AG04450 (cell line): ENCODE data around the gene HDHD2. TPM values are rescaled to one million over a fixed set of nuclear protein-coding genes. Genes with fewer than 3 reads are reported as not detected.

Experiments used
- CTCF ChIA-PET: fragments of 300-600, 350-600 bp; formaldehyde crosslinking; extraction: SDS; loops from one replicate; lab custom pipeline; 2022; ENCODE audit warnings: antibody characterized with exemption, inconsistent platforms; lab: Charles Lee
- POLR2A ChIA-PET: fragments of 350-600 bp; formaldehyde crosslinking; extraction: SDS; loops from one replicate; lab custom pipeline; 2021; ENCODE audit warnings: antibody characterized with exemption, inconsistent platforms; lab: Yijun Ruan, JAX
- DNase-seq: peaks from one replicate; pipeline ENCODE4 v3.0.0-alpha.2; 2011; ENCODE audit warnings: low read depth, low spot score
- H3K27ac ChIP-seq: one replicate; pipeline ENCODE4 v1.5.1; 2012; ENCODE audit warnings: low read depth, low read length, control low read depth
- H3K27me3 ChIP-seq: one replicate; pipeline ENCODE4 v1.6.0; 2012; ENCODE audit warnings: low read length; ENCODE audit not compliant: control insufficient read depth, insufficient read depth
- H3K4me3 ChIP-seq: 2 replicates; pipeline ENCODE4 v1.5.1; 2011; ENCODE audit warnings: mild to moderate bottlenecking, low read depth, low read length, control low read depth
- H3K9me3 ChIP-seq: 2 replicates; pipeline ENCODE4 v1.5.1; 2012; ENCODE audit warnings: low read length; ENCODE audit not compliant: control insufficient read depth, insufficient read depth
- polyA plus RNA-seq: library from polyadenylated mRNA; depleted of rRNA; stranded (reverse); fragments of >200 nt; gene quantifications from 2 replicates; pipeline ENCODE4 v1.2.3, GENCODE V29; 2011
- TF ChIP-seq, protein P1 (sequence below): IDR thresholded peaks from 2 replicates; pipeline ENCODE4 v1.5.1; 2011; ENCODE audit warnings: low read depth, low read length, control low read depth, inconsistent platforms

HDHD2 gene
- polyA plus RNA-seq, 1 experiment = 18.5 TPM

DNA sequence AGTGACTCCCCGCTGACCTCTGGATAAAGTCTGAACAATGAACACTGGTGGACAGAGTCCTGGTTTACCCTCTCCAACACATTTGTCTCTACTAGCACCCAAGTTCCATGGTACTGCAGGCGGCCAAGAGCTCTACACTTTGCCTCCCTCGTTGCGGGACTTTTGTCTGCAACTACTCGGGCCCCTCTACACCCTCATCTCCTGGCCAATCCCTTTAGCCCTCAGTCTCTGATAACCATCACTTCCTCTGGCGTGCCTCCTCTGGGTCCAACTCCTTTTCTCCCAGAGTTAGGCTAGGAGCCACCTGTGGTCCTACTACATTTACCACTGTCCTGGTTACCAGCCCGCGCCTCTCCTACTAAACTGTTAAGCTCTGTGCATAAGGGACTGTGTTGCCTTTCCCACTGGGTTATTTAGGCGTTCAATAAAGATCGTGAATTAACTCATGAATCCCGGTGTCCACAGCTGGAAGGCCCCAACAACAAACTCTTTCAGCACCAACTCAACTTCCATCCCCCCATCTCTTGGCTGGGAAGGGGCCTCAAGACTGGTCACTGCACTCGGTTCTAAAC is 757 bp downstream of the HDHD2 start:
- Histone ChIP-seq H3K27ac (peak overlapping the region; percentile 93), H3K9me3 (no peaks in the 10 kb centered on the region; the same call in 1 of the 2 replicates), H3K27me3 (no peaks in the 10 kb centered on the region), H3K4me3 (peak overlapping the region; percentile 87)
- CTCF ChIA-PET = interaction anchor here (0.6 to 2.1 kb wide), 3 partner anchors 11 to 599 kb away, joined by 4 to 6 read pairs (median 5); no protein-coding TSS in a partner anchor
- DNase-seq = no peak
- POLR2A ChIA-PET = interaction anchor here (0.7 to 1.5 kb wide), 7 partner anchors 10 to 782 kb away, joined by 3 to 4 read pairs (median 4); no protein-coding TSS in a partner anchor
- TF ChIP-seq, protein P1, sequence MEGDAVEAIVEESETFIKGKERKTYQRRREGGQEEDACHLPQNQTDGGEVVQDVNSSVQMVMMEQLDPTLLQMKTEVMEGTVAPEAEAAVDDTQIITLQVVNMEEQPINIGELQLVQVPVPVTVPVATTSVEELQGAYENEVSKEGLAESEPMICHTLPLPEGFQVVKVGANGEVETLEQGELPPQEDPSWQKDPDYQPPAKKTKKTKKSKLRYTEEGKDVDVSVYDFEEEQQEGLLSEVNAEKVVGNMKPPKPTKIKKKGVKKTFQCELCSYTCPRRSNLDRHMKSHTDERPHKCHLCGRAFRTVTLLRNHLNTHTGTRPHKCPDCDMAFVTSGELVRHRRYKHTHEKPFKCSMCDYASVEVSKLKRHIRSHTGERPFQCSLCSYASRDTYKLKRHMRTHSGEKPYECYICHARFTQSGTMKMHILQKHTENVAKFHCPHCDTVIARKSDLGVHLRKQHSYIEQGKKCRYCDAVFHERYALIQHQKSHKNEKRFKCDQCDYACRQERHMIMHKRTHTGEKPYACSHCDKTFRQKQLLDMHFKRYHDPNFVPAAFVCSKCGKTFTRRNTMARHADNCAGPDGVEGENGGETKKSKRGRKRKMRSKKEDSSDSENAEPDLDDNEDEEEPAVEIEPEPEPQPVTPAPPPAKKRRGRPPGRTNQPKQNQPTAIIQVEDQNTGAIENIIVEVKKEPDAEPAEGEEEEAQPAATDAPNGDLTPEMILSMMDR = no peak

DNA sequence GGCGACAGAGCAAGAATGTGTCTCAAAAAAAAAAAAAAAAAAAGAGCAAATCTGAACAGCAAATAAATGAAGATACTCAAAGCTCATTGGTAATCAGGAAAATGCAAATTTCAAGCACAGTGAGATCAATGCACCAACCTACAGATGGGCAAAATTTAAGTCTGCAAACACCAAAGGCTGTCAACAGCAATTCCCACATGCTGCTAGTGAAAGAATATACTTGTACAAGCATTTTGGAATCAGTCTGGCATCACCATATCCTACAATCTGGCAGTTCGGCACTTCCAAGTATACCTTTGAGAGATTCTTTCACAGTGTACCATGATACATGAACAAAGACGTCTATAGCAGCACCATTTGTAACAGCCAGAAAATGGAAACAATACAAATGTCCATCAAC is 4.1 kb downstream of the HDHD2 start:
- no peak overlapping the region for H3K27ac ChIP-seq
- no peak for DNase-seq
- ChIA-PET POLR2A (interaction anchor here (0.6 kb wide), 1 partner anchor 47 kb away, joined by 3 read pairs; no protein-coding TSS in a partner anchor), CTCF (interaction anchor here (0.7 kb wide), 1 partner anchor 560 kb away, joined by 5 read pairs; no protein-coding TSS in a partner anchor)
- H3K27me3 ChIP-seq = no peaks in the 10 kb centered on the region
- TF ChIP-seq, protein P1 = no peak
- H3K4me3 ChIP-seq = no peak overlapping the region
- no peaks in the 10 kb centered on the region; the same call in 1 of the 2 replicates for H3K9me3 ChIP-seq

DNA sequence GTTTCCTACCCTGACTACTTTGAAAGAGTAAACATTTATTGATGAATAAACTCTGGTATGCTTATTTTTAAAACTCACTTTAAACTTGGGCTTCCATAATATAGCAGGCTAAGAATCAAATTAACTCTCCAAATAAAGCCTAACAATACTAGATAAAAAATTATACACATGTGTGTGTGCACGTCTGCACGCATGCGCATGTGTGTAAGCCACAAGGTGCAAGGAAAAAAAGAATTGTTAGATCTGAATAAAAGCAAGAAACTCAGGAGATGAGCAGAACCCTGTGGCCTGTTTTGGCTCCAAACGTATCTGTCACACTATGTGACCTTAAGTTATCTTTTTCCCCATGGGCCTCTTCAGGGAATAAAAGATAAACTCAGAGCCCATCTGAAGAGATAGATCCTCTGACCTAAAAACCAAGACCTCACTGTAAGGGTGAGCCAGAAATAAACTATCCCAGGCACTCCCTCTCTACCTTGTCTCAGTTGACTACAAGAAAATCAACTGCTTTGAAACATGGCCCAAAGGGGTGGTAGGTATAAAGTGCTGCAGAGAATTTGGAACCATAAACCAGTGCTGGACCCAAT is 6.3 kb downstream of the HDHD2 start:
- CTCF ChIA-PET = no interaction called here
- no peaks in the 10 kb centered on the region for H3K9me3 ChIP-seq

DNA sequence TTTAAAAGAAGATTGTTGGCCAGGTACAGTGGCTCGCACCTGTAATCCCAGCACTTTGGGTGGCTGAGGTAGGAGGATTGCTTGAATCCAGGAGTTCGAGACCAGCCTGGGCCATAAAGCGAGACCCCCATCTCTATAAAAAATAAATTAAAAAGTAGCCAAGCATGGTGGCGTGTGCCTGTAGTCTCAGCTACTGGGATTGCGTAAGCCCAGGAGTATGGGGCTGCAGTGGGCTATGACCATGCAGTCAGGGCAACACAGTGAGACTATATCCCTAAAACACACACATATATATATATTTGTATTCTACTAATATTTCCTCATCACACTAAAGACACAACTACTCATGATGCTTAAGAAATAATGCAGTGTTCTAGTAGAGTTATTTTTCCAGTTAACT is 7.1 kb downstream of the HDHD2 start:
- Histone ChIP-seq H3K27me3 (no peaks in the 10 kb centered on the region), H3K4me3 (no peak overlapping the region), H3K27ac (no peak overlapping the region), H3K9me3 (no peaks in the 10 kb centered on the region)
- ChIA-PET POLR2A (no interaction called here), CTCF (no interaction called here)
- no peak for DNase-seq
- TF ChIP-seq, protein P1 = no peak

More for the DNA sequence above, 6.3 kb downstream of the HDHD2 start:
- Histone ChIP-seq H3K4me3 (no peak overlapping the region), H3K27ac (no peak overlapping the region), H3K27me3 (no peaks in the 10 kb centered on the region)
- POLR2A ChIA-PET = no interaction called here
- TF ChIP-seq, protein P1 = no peak
- no peak for DNase-seq

DNA sequence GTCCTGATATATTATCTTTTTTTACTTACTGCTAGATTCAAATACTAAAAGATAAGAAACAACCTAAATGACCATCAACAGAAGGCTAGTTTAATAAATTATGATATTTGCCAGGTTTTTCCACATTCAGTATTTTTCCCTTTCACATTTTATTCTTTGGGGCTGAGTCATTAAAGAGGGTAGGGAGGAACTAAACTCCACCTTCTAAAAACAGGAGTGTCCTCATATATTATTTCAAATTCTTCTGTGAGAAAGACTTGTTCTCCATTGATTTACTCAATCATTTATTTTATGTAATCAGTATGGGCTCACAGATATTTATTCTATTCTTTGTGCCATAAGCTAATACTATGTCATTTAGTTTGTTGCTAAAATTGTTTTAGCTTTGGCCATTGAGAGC is 9.0 kb downstream of the HDHD2 start:
- Histone ChIP-seq H3K9me3 (no peaks in the 10 kb centered on the region), H3K27ac (no peak overlapping the region), H3K4me3 (no peak overlapping the region), H3K27me3 (no peaks in the 10 kb centered on the region)
- TF ChIP-seq, protein P1 = no peak
- no peak for DNase-seq
- ChIA-PET POLR2A (no interaction called here), CTCF (no interaction called here)
